ENCODE data around the gene UST.

Gene UST

GRCh38 chr6:148746363-148747144 is at the start of gene UST:
TSS of gene UST (plus strand) at chr6:148747030. CDS start at chr6:148747431, 401 bp downstream.
- no peak for DNase-seq

- no peak for DNase-seq
Observed at GRCh38 chr6:148697895-148698440, 48.9 kb upstream of the UST start.

GRCh38 chr6:148698671-148699180 is 48.1 kb upstream of the UST start:
- DNase-seq: no peak

GRCh38 chr6:148700047-148700715 is 46.6 kb upstream of the UST start:
- no peak for DNase-seq

- DNase-seq: no peak
Observed at GRCh38 chr6:148700741-148701311, 46.0 kb upstream of the UST start.

- DNase-seq: no peak
Observed at GRCh38 chr6:148701375-148701774, 45.5 kb upstream of the UST start.

- no peak for DNase-seq
Observed at GRCh38 chr6:148703900-148704299, 42.9 kb upstream of the UST start.

GRCh38 chr6:148704400-148705246 is 42.2 kb upstream of the UST start:
- no peak for DNase-seq

GRCh38 chr6:148708707-148709106 is 38.1 kb upstream of the UST start:
- no peak for DNase-seq

- no peak for DNase-seq
Observed at GRCh38 chr6:148709577-148709976, 37.3 kb upstream of the UST start.

- no peak for DNase-seq
Observed at GRCh38 chr6:148711833-148712654, 34.8 kb upstream of the UST start.

- no peak for DNase-seq
Observed at GRCh38 chr6:148713033-148713738, 33.6 kb upstream of the UST start.

GRCh38 chr6:148713921-148714320 is 32.9 kb upstream of the UST start:
- no peak for DNase-seq

- no peak for DNase-seq
Observed at GRCh38 chr6:148716811-148717210, 30.0 kb upstream of the UST start.

GRCh38 chr6:148720406-148720805 is 26.4 kb upstream of the UST start:
- no peak for DNase-seq

- DNase-seq: no peak
Observed at GRCh38 chr6:148720897-148721296, 25.9 kb upstream of the UST start.

- no peak for DNase-seq
Observed at GRCh38 chr6:148723484-148723883, 23.3 kb upstream of the UST start.

- no peak for DNase-seq
Observed at GRCh38 chr6:148724428-148724827, 22.4 kb upstream of the UST start.

GRCh38 chr6:148727104-148727503 is 19.7 kb upstream of the UST start:
- DNase-seq: no peak

GRCh38 chr6:148735989-148736388 is 10.8 kb upstream of the UST start:
- DNase-seq: no peak

GRCh38 chr6:148736774-148737412 is 9.9 kb upstream of the UST start:
- no peak for DNase-seq

Measured in NCI-H446 treated with DMSO at 0.1 percent for 48 hours (cell line).